Measurements from ENCODE around the gene CASP4. TPM values are rescaled to one million over a fixed set of nuclear protein-coding genes. Genes with fewer than 3 reads are reported as not detected.

The CASP4 gene
- total and polyA plus RNA-seq, 8 donors = 8.1 to 163 (median 68.3) TPM

- H3K4me1 ChIP-seq = peaks cover 0 to 6% (median under 1%) of the 10 kb centered on the region in 4 donors
- TF ChIP-seq POLR2A (IDR thresholded peaks at IDR 0.05) = no peak
- TF ChIP-seq, protein P1, sequence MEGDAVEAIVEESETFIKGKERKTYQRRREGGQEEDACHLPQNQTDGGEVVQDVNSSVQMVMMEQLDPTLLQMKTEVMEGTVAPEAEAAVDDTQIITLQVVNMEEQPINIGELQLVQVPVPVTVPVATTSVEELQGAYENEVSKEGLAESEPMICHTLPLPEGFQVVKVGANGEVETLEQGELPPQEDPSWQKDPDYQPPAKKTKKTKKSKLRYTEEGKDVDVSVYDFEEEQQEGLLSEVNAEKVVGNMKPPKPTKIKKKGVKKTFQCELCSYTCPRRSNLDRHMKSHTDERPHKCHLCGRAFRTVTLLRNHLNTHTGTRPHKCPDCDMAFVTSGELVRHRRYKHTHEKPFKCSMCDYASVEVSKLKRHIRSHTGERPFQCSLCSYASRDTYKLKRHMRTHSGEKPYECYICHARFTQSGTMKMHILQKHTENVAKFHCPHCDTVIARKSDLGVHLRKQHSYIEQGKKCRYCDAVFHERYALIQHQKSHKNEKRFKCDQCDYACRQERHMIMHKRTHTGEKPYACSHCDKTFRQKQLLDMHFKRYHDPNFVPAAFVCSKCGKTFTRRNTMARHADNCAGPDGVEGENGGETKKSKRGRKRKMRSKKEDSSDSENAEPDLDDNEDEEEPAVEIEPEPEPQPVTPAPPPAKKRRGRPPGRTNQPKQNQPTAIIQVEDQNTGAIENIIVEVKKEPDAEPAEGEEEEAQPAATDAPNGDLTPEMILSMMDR (IDR thresholded peaks at IDR 0.05) = no peak
- TF ChIP-seq POLR2AphosphoS5 (IDR thresholded peaks at IDR 0.05) = no peak
- TF ChIP-seq EP300 (IDR thresholded peaks at IDR 0.05) = no peak
- 87 to 92% (median 91%) methylated on average over 3 of the region's 3 CpGs for WGBS, 5 donors
- H3K27ac ChIP-seq = no peak overlapping the region
- no peaks in the 10 kb centered on the region for H3K36me3 ChIP-seq
- H3K27me3 ChIP-seq = no peaks in the 10 kb centered on the region
- intact Hi-C loops (cut with DNase I; ENCODE audit: low total_unique reads) = no loop called here
- H3K9me3 ChIP-seq = no peaks in the 10 kb centered on the region
- DNase-seq = no peak
- no peak overlapping the region for H3K4me3 ChIP-seq
Measured at GRCh38 chr11:104912102-104912501, 56.3 kb downstream of the CASP4 start.

DNA sequence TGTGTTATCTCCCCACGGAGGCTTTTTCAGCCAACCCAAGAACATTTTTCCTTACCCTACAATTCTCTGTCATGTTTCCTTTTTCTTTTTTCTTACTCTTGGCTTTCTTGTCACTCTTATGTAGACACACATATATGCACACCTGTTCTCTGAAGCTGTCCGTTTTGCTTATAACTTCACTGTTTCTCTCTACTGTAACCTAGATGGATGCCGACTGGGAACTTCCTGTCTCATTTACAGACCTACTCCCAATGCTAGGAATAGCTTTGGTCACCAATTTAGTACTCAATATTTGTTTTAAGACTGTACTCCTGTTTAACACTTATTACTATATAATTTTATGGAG, 60.2 kb downstream of the CASP4 start:
- H3K27ac ChIP-seq = no peak overlapping the region
- intact Hi-C loops (cut with DNase I; ENCODE audit: low total_unique reads) = no loop called here
- no peaks in the 10 kb centered on the region for H3K4me1 ChIP-seq
- WGBS, 5 donors = 82 to 91% (median 86%) methylated on average over 3 of the region's 3 CpGs
- H3K36me3 ChIP-seq = no peaks in the 10 kb centered on the region
- H3K4me3 ChIP-seq = no peak overlapping the region
- H3K9me3 ChIP-seq = no peaks in the 10 kb centered on the region
- DNase-seq = no peak
- no peaks in the 10 kb centered on the region for H3K27me3 ChIP-seq
- TF ChIP-seq EP300 (IDR thresholded peaks at IDR 0.05) (no peak), POLR2AphosphoS5 (IDR thresholded peaks at IDR 0.05) (no peak), POLR2A (IDR thresholded peaks at IDR 0.05) (no peak)
- TF ChIP-seq, protein P1 (IDR thresholded peaks at IDR 0.05) = no peak

GRCh38 chr11:104907521-104908185, 60.7 kb downstream of the CASP4 start:
- Histone ChIP-seq H3K4me1 (no peaks in the 10 kb centered on the region), H3K36me3 (no peaks in the 10 kb centered on the region), H3K4me3 (no peak overlapping the region), H3K27me3 (no peaks in the 10 kb centered on the region), H3K27ac (no peak overlapping the region), H3K9me3 (no peaks in the 10 kb centered on the region)
- 74 to 80% (median 75%) methylated on average over 7 of the region's 7 CpGs for WGBS, 5 donors
- intact Hi-C loops (cut with DNase I; ENCODE audit: low total_unique reads) = no loop called here
- no peak for DNase-seq
- TF ChIP-seq POLR2AphosphoS5 (IDR thresholded peaks at IDR 0.05) (no peak), POLR2A (IDR thresholded peaks at IDR 0.05) (no peak), EP300 (IDR thresholded peaks at IDR 0.05) (no peak)
- TF ChIP-seq, protein P1 (IDR thresholded peaks at IDR 0.05) = no peak

- WGBS, 5 donors = 89 to 93% (median 92%) methylated on average over 4 of the region's 4 CpGs
- H3K36me3 ChIP-seq = no peaks in the 10 kb centered on the region
- H3K4me3 ChIP-seq = no peak overlapping the region
- TF ChIP-seq POLR2A (IDR thresholded peaks at IDR 0.05) (no peak), POLR2AphosphoS5 (IDR thresholded peaks at IDR 0.05) (no peak), EP300 (IDR thresholded peaks at IDR 0.05) (no peak)
- TF ChIP-seq, protein P1 (IDR thresholded peaks at IDR 0.05) = no peak
- intact Hi-C loops (cut with DNase I; ENCODE audit: low total_unique reads) = no loop called here
- H3K27me3 ChIP-seq = no peaks in the 10 kb centered on the region
- DNase-seq = no peak
- no peaks in the 10 kb centered on the region for H3K4me1 ChIP-seq
- H3K9me3 ChIP-seq = no peaks in the 10 kb centered on the region
- H3K27ac ChIP-seq = no peak overlapping the region
Measured at GRCh38 chr11:104905271-104905670, 63.1 kb downstream of the CASP4 start.

Measured in stomach (tissue), 9 donors.